ENCODE measurements around the gene DCHS2.

DCHS2 gene

DNA sequence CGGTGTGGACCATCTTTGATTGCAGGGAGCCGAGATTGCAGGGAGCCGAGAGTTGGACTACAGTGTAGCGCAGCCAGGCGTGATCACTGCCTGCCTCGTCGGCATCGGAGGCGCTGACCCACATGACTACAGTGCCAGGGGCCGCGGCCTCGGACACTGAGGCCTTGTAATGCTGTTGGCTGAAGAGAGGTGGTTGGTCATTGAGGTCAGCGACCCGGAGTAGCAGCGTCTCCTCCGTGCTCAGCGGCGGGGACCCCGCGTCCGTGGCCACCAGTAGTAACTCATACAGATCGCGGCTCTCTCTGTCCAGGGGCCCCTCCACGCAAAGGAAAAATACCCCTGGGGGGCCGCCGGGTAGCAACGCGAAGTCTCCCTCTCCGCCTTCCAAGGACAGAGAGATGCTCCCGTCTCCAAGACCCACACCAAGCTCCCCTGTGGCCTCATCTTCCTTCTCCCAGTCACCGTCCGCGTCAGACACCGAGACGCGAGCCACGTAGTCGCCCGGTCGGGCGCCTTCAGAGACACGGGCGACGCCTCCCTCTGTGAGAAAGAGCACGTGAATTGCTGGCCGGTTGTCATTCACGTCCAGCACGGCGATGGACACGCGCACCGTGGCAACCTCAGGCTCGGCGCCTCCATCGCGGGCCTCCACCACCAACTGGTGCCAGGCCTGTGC lies 1.9 kb downstream of the DCHS2 start:
- TF ChIP-seq, protein P1, sequence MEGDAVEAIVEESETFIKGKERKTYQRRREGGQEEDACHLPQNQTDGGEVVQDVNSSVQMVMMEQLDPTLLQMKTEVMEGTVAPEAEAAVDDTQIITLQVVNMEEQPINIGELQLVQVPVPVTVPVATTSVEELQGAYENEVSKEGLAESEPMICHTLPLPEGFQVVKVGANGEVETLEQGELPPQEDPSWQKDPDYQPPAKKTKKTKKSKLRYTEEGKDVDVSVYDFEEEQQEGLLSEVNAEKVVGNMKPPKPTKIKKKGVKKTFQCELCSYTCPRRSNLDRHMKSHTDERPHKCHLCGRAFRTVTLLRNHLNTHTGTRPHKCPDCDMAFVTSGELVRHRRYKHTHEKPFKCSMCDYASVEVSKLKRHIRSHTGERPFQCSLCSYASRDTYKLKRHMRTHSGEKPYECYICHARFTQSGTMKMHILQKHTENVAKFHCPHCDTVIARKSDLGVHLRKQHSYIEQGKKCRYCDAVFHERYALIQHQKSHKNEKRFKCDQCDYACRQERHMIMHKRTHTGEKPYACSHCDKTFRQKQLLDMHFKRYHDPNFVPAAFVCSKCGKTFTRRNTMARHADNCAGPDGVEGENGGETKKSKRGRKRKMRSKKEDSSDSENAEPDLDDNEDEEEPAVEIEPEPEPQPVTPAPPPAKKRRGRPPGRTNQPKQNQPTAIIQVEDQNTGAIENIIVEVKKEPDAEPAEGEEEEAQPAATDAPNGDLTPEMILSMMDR (IDR thresholded peaks at IDR 0.05) = no peak

GRCh38 chr4:154487145-154487544 lies 4.5 kb downstream of the DCHS2 start:
- TF ChIP-seq, protein P1 (IDR thresholded peaks at IDR 0.05) = no peak

GRCh38 chr4:154485127-154485773 lies 6.3 kb downstream of the DCHS2 start:
- TF ChIP-seq, protein P1 (IDR thresholded peaks at IDR 0.05) = no peak

DNA sequence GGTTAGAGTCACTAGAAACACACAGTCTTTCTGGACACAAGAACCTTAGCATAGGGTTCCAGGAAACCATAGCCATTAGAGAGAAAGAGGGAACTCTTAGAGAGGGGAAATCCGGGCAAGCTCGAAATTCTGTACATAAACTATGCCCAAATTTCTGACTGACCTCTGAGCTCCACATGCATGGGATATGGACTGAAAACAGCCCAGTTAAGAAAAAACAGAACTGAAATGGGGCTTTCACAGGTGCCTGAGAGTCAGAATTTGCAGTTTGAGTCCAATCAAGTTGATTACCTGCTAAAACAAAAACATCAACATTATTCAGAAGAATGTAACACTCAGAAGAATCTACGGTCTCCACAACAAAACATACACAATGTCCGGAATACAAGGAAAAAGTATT lies 13.1 kb downstream of the DCHS2 start:
- TF ChIP-seq, protein P1 (IDR thresholded peaks at IDR 0.05) = no peak

GRCh38 chr4:154478128-154478527 lies 13.5 kb downstream of the DCHS2 start:
- TF ChIP-seq, protein P1 (IDR thresholded peaks at IDR 0.05) = no peak

DNA sequence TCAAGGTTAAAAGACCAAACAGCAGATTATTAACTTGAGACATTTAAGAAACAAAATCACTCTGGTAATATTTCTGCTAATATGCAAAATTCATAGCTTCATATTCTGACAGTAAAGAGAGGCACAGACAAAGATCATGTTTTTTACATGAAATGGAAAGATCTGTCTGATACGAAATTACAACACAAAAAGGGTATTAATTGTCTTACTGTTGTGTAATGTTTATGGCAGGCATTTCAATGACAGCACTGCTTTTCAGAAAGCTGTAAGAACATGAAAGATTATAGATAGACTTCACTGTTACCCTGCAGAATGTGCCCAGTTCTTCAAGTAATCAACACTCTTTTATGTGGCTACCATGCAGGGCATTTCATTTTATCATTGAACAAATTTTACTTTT lies 15.4 kb downstream of the DCHS2 start:
- TF ChIP-seq, protein P1 (IDR thresholded peaks at IDR 0.05) = no peak

- TF ChIP-seq, protein P1 (IDR thresholded peaks at IDR 0.05) = no peak
These were observed 15.8 kb downstream of the DCHS2 start for GRCh38 chr4:154475820-154476219.

Measured in LNCAP (cell line).